ENCODE results near the gene GPR31. TPM values are rescaled to one million over a fixed set of nuclear protein-coding genes. Genes with fewer than 3 reads are reported as not detected.
"Not testable (repeated sequence)": the region's sequence is repeated elsewhere in the genome, so short reads cannot be mapped to it uniquely, and the experiment has no call there.

GPR31 gene
- polyA plus RNA-seq, 1 of the 3 experiments (the other 2 are of a cell fraction) = not detected

GRCh38 chr6:167171300-167171699 lies 13.5 kb upstream of the GPR31 start:
- H3K9ac ChIP-seq; H3K4me1 ChIP-seq (ENCODE audit: control insufficient read depth in 1 of 2, insufficient read depth in 2 of 2, low read depth in 1 of 2, low read length in 1 of 2); H3K9me2 ChIP-seq; H3K4me2 ChIP-seq; H3K79me2 ChIP-seq (ENCODE audit: insufficient read depth); H3K27ac ChIP-seq (ENCODE audit: low read depth in 2 of 2, low read length in 1 of 2); H4K20me1 ChIP-seq (ENCODE audit: insufficient read depth); H3K9me3 ChIP-seq; POLR2A ChIA-PET; H3K4me3 ChIP-seq (ENCODE audit: low read depth in 2 of 2, low read length in 1 of 2); H3K36me3 ChIP-seq (replicated peaks in 1 of 2; ENCODE audit: control insufficient read depth in 1 of 2, insufficient read depth in 2 of 2, low read length in 1 of 2); H3K27me3 ChIP-seq (ENCODE audit: insufficient read depth); H3F3A ChIP-seq (replicated peaks; ENCODE audit: insufficient read depth); DNase-seq; H2AFZ ChIP-seq (ENCODE audit: low read depth); CTCF ChIA-PET: not testable (repeated sequence)
- WGBS (ENCODE audit: low lambda C conversion rate) = 61% methylated on average over 11 of the region's 11 CpGs

GRCh38 chr6:167169867-167170266 lies 12.1 kb upstream of the GPR31 start:
- CTCF ChIA-PET; H3K4me2 ChIP-seq; H3K9me3 ChIP-seq; H3K27ac ChIP-seq (ENCODE audit: low read depth in 2 of 2, low read length in 1 of 2); POLR2A ChIA-PET; DNase-seq; H3K9me2 ChIP-seq; H3K36me3 ChIP-seq (replicated peaks in 1 of 2; ENCODE audit: control insufficient read depth in 1 of 2, insufficient read depth in 2 of 2, low read length in 1 of 2); H2AFZ ChIP-seq (ENCODE audit: low read depth); H3K4me1 ChIP-seq (ENCODE audit: control insufficient read depth in 1 of 2, insufficient read depth in 2 of 2, low read depth in 1 of 2, low read length in 1 of 2); H3K9ac ChIP-seq; H3K4me3 ChIP-seq (ENCODE audit: low read depth in 2 of 2, low read length in 1 of 2); H3K79me2 ChIP-seq (ENCODE audit: insufficient read depth); H3K27me3 ChIP-seq (ENCODE audit: insufficient read depth); H4K20me1 ChIP-seq (ENCODE audit: insufficient read depth); H3F3A ChIP-seq (replicated peaks; ENCODE audit: insufficient read depth): not testable (repeated sequence)
- WGBS (ENCODE audit: low lambda C conversion rate) = 72% methylated on average over 5 of the region's 13 CpGs

- CTCF ChIA-PET = not testable (repeated sequence)
These were observed 10.5 kb upstream of the GPR31 start for GRCh38 chr6:167168296-167168695.

GRCh38 chr6:167167699-167168098 lies 9.9 kb upstream of the GPR31 start:
- H3F3A ChIP-seq (replicated peaks; ENCODE audit: insufficient read depth); H2AFZ ChIP-seq (ENCODE audit: low read depth); H3K9me3 ChIP-seq; H3K79me2 ChIP-seq (ENCODE audit: insufficient read depth); H3K4me2 ChIP-seq; POLR2A ChIA-PET; DNase-seq; H3K4me3 ChIP-seq (ENCODE audit: low read depth in 2 of 2, low read length in 1 of 2); H3K4me1 ChIP-seq (ENCODE audit: control insufficient read depth in 1 of 2, insufficient read depth in 2 of 2, low read depth in 1 of 2, low read length in 1 of 2); H3K27ac ChIP-seq (ENCODE audit: low read depth in 2 of 2, low read length in 1 of 2); H3K9ac ChIP-seq; H3K27me3 ChIP-seq (ENCODE audit: insufficient read depth); H3K36me3 ChIP-seq (replicated peaks in 1 of 2; ENCODE audit: control insufficient read depth in 1 of 2, insufficient read depth in 2 of 2, low read length in 1 of 2); H4K20me1 ChIP-seq (ENCODE audit: insufficient read depth); H3K9me2 ChIP-seq: not testable (repeated sequence)
- CTCF ChIA-PET = interaction anchor here (1.5 kb wide), 1 partner anchor 27 kb away, joined by 5 read pairs; no protein-coding TSS in a partner anchor
- 72% methylated on average over 7 of the region's 10 CpGs for WGBS (ENCODE audit: low lambda C conversion rate)

More at GRCh38 chr6:167168296-167168695, 10.5 kb upstream of the GPR31 start:
- H3K9me2 ChIP-seq; H3K9ac ChIP-seq; H3K79me2 ChIP-seq (ENCODE audit: insufficient read depth); POLR2A ChIA-PET; H3F3A ChIP-seq (replicated peaks; ENCODE audit: insufficient read depth); H3K4me1 ChIP-seq (ENCODE audit: control insufficient read depth in 1 of 2, insufficient read depth in 2 of 2, low read depth in 1 of 2, low read length in 1 of 2); H3K27ac ChIP-seq (ENCODE audit: low read depth in 2 of 2, low read length in 1 of 2); H3K9me3 ChIP-seq; H4K20me1 ChIP-seq (ENCODE audit: insufficient read depth); H3K4me3 ChIP-seq (ENCODE audit: low read depth in 2 of 2, low read length in 1 of 2); H3K36me3 ChIP-seq (replicated peaks in 1 of 2; ENCODE audit: control insufficient read depth in 1 of 2, insufficient read depth in 2 of 2, low read length in 1 of 2); H2AFZ ChIP-seq (ENCODE audit: low read depth); H3K27me3 ChIP-seq (ENCODE audit: insufficient read depth); DNase-seq; H3K4me2 ChIP-seq: not testable (repeated sequence)
- WGBS (ENCODE audit: low lambda C conversion rate) = 77% methylated on average over 14 of the region's 16 CpGs

Data from SK-N-SH (cell line).